HCEC 1CT (cell line): Measurements from ENCODE around the gene UTP11.
"Not testable (repeated sequence)": the region's sequence is repeated elsewhere in the genome, so short reads cannot be mapped to it uniquely, and the experiment has no call there.

Source experiments
- DNase-seq: peaks from one replicate; pipeline ENCODE4 v3.0.0-alpha.2; 2017

The UTP11 gene

DNA sequence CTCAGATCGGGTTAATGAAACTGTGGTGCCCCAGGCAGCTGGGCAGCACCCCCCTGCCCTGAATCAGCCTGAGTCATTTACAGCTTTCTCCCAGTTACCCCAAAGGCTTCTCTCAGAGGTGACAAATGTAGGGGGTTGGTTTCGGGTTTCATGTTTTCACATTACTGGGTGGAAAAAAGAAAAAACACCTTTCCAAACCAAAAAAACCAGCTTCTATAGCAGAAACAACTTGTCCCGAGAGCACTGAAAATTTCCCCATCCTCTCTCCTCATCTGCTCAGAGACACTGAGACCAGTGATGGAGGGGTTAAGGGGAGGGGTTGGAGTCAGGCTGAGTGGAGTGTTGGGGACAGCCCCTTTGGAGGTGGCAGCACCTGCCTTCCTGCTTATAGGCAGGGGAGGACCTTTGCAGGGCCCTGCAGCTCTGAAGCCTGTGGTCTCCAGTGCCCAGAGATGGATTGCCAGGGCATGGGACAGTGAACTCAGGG lies 15.6 kb downstream of the UTP11 start:
- DNase-seq = peak; percentile 42

DNA sequence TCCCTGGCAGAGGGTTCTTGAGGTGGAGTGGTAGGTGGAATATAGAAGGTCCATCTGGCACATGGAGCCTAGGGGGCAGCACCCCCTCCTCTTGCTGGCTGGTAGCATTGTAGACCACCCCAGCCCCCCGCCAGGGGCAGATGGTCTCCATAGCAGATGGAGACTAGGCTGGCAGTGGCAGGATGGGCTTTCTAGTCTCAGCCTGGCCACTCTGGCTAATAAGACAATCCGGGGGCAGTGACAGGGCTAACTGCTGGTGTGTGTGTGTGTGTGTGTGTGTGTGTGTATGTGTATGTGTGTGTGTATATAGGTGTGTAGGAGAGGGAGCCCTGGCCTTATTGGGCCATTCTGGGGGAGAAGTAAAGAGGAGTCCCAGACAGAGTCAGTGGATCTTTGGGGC lies 16.1 kb downstream of the UTP11 start:
- DNase-seq = no peak

DNA sequence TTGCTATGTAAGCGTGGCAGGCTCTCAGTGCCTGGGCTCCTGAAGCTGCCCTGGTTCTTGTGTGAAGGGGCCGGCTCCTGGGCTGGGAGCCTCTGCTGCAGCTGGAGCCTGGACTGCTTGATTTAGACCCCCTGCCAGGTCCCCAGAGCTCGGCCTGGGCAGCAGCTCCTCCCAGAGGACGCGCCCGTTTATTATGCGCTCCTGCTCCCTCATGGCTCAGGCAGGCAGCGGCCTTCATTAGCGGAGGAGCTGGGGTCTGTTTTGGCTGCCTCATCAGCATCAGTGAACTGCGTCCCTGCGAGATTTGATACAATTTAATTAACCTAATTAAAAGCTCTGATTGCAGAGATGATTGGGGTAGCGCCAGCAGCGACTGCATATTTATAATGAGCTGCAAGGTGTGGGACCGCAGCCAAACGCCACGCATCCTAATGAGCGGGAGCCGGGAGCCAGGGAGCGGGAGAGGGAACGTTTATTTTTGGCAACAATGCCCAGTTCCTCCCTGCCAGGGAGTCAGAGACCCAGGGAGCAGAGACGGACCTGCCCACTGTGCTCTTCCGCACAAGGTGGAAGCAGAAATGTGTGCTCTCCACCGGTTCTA lies 16.6 kb downstream of the UTP11 start:
- no peak for DNase-seq

DNA sequence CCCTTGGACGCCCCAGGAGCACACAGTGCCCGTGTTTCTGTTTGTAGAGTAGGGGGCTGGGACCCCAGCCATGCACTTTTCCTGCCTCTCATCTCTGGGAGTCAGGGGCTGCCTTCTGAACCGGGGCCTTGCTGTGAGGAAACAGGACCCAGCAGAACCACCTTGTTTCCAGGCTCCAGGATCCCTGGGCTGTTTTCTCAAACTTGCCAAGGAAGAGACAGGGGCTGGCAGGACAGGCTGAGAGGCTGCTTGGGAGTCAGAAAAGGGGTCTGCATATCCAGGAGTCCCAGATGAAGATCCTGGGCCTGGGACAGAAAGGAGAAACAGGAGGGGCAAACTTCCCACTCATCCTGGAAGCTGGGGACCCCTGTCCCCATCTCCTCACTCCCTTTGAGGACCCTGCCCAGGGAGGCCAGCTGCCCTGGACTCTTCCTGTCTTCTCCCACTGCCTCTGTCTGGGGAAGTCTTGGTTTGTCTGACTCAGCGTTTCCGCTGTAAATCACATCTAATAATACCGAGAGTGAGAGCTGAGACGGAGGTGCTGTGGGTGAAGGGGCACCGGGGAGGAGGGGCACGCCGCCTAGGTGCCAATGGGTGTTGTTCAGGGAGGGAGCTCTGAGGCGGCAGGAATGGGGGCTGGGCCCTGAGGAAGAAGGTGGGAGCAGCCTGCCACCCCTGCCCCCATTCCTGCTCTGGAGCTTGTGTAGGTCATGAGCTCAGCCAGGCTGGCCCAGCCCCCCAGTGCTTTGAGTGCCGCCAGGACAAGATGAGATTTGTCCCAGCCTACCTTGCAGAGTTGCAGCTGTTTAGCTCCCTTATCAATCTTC lies 17.4 kb downstream of the UTP11 start:
- peak; percentile 68 for DNase-seq

DNA sequence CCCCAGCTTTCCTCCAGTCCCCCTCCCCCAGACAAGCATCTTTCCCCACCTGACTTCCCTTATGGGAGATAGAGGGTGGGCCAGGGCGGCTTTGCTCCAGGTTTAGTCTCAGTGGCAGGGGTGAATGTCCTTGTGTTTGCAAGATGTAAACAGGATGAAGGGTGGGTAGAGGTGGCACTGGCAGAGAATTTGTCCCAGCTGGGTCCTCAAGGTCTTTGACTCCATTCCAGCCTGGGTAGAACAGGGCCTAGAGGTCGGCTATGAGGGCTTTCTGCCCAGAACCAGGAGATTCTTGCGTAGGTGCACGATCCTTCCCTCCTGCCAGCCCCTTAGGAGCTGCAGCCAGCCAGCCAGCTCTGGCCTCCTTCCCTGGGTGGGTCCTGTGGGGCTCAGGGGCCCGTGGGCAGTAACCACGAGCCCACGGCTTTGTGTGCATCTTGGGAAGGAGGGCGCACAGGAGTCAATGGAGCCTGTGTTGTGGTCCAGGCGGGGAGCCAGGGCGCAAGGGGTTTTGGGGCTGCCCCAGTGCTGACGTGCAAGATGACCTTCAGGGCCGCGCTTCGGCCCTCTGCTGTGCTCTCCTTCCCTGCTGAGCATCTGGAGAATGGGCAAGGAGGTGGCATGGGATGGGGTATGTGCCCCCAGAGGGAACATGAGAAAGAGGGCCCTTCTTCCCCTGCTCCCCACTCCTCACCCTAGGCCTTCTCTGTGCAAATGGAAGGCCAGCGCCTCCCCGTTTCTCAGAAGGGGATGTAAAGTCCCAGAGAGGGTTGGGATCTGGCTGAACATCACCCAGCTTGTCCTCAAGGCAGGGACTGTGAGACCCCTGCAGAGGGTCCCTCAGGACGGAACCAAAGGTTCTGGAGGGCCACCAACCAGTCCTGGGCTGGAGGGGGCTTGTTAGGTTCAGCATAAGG lies 18.3 kb downstream of the UTP11 start:
- no peak for DNase-seq

DNA sequence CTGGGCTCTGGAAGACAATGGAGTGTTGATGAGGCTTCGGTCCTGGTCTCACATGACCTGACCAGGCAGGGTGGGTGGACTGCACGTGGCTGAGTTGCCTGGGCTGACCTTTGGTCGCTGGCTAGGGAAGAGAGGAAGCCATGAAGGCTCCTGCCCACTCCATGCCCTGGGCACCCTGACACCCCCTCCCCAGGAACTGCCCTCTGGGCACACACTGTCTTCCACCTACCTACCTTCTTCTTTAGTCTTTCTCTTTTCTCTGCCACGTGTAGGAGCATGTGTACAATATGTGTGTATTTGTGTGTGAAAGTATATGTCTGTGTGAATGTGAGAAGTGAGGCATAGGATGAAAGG lies 19.0 kb downstream of the UTP11 start:
- no peak for DNase-seq

DNA sequence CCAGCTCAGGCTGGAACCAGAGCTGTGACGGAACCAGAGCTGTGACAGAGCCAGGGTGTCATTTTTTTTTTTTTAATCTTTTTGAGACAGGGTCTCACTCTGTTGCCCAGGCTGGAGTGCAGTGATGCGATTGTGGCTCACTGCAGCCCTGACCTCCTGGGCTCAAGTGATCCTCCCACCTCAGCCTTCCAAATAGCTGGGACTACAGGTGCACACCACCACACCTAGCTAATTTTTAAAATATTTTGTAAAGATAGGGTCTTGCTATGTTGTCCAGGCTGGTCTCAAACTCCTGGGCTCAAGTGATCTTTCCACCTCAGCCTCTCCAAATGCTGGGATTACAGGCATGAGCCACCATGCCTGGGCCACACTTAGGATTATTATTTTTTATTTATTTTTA lies 20.5 kb downstream of the UTP11 start:
- not testable (repeated sequence) for DNase-seq

DNA sequence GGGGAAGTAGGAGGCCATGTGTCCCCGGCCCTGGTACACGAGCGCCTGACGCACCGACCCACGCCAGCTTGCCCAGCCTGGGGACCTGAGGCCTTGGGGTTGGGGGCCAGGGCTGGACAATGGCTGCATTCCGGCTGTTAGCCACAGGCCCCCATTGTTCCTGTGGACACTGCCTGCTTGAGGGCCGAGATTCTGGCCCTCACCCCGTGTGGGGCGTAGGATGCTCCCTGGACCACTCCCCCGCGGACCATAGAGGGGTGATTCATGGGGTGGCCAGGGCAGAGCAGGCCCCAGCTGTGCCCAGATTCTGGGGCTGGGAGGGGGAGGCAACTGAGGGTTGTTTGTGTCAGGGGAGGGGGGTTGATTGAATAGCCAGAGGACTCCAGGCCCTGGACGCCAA lies 22.3 kb downstream of the UTP11 start:
- no peak for DNase-seq

DNA sequence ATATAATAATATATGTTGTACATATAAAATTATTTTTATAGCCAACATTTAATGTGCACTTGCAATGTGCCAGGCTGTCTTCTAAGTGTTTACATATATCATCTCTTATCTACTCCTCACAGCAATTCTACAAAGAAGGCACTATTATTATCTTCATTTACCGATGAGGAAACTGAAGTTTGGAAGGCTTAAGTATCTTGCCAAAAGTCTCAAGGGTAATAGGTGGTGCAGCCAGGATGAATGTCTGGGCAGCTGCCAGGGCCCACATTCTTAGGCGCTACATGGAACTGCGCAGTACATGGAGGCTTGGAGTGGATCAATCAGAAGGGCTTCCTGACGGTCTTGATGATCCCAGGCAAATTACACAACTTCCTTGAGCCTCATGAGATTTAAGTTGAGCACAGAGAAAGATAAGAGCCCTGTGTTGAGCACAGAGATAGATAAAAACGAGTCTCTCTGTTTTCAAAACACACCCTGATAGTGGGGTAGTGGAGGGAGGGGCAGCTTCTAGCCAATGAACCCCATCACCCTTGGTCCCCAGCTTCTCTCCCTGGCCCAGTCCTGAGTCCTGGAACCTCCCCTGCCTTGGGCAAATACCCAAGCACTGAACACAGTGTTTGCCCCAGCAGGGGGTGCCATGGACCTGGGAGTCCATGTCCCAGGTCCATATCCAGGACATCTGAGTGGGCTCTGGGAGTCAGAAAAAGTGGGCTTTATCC lies 24.8 kb downstream of the UTP11 start:
- no peak for DNase-seq

DNA sequence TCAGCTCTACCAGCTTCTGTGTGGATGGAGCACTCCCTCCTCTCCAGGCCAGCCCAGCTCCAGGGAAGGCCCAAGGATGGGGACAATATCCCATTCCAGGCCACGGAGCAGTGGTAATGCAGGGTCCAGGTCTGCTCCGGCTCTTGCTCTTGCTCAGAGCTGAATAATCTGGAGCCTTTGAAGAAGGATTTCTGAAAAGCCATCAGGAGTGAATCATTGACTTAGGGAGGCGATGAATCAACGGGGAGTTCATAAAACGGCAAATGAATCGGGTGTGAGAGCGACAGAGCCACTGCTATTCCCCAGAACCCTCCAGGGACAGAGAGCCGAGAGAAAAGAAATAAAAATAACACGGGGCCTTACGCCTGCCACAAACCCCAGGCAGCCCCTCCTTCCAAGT lies 26.3 kb downstream of the UTP11 start:
- DNase-seq = peak; percentile 71

DNA sequence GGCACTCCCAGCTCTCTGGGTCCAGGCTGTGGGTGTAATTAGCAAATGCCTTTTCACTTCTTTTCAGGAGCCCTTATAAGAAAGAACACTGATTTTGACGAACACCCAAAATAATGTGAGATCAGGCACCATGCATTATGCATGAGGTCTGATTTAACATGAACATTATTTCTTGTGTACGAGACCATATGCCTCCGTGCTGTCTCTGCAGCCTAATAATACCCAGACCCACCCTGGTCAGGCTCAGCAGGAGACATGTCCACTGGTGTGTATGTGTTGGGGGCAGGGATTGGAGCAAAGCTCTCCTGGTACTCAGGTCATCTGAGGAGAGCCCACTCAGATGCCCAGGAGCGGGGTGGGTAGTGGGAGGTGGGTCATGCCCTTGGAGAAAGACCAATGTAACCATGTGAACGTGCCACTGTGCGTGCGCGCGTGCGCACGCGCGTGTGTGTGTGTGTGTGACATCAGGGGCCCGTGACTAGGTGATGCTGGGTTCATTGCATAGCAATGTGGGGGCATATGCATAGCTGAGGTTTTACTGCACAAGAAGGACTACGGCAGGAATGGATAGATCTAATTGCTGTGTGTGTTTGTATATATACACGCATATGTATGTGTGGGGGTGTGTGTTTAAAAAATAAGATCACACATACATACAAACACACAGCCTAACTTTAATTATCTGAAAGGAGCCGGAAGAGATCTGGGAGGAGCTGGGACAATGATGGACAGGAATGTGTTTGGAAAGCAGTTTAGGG lies 27.0 kb downstream of the UTP11 start:
- no peak for DNase-seq

DNA sequence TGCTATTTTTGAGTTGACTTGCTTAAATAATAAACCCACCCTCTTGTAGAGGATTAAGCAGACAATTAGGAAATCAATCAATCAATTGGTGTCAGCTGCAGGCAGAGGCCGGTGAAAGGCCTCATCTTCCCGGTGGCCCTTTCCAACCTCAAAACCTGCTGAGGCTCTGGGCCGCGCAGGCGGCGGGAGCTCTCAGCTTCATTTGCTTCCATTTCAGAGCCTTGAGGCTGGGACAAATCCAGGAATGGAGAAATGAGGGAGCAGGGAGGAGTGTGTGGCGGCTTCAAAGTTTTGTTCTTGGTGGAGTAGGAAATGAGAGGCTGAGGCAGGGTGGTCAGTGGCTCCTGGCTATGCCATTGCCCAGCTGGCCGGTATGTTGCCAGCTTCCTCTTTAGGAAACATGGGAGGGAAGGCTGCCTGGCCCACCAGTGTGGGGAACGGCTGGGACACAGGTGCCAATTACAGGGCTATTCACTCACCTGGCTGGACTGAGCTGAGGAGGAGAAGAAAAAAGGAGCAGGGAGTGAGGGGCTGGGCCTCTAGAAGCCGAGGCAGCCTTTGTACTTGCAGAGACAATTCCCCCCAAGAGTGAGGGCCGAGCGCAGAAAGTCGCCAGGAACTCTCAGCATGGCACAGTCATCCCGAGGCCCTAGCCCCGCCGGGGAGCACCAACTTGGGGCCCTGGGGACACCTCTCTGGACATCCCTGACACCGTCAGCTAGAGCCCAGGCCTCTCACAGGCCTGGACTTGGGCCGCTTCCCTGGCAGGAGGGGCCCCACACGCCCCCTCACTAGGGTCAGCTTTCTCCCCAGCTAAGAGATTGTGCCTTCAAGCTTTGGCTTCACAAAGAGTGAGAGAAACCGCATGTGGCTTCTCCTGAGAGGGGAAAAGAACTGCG lies 29.7 kb downstream of the UTP11 start:
- DNase-seq = no peak

DNA sequence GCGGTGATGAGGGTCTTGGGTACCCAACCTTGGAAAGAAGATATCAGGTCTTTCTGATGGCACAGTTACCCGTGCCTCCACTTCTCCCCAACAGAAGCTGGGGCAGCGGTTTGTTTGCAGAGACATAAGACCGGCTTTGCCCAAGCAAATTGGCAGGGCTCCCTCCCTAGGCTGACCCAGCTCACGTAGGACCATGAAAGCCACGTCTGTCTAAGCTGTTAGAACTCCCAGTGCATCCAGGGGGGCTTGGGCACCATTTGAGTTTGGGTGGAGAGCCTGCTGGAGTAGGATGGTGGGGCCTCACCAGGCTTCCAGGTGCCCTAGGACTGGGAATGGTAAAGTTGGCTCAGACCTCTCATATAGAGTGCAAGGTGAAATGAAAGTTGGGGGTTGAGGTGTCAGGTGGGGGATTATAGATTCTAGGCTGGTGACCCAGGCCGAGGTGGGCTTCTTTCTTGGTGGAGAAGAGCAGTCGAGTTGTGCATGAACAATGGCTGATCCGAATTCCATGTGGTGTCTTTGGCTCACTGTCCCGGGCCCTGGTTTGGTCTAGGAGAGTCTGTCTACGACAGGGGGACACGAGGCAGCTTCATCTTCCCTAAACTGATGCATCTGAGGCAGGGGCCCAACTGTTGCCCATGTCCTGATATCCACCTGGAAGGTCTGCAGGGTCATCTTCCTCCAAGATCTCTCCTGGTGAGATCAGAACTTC lies 30.7 kb downstream of the UTP11 start:
- no peak for DNase-seq

DNA sequence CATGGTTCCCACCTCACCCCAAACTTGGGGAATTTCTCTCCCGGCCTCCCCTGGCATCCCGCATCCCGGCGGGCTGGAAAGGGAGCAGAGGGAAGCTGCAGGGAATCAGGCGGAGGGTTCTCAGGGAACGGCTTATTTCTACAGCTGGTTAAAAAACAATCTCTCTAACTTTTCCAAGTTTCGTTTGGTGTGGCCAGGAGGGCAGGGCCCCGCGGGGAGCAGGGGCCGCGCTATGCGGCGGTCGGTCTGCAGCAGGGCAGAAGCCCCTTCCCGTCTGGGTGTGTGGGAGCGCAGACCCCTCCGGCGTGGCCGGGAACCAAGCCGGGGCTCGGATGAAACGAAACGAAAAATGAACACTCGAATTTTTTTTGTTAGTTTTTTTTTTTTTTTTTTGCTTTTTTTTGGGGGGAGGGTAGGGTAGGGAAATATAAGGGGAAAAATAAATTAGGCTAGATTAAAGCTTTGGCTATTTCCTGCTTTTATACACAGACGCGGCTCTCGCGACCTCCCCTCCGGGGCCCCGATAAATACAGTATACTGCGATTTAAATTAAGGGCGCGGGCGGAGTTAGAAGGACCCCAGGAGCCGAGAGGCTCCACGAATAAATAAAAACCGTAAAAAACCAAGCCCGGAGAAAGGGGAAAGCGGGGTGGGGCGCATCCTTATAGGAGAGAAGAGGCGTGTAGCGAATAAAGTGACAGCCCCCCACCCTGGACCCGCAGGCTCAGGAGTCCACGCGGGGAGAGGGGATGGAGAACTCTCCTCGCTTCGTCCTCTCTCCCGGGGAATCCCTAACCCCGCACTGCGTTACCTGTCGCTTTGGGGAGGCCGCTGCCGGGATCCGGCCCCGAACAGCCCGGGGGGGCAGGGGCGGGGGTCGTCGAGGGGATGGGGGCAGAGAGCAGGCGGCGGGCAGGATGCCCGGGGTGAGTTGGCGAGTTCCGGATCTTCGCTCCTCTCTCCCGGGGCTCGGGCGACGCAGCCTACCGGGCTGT lies 32.0 kb downstream of the UTP11 start:
- DNase-seq = no peak

DNA sequence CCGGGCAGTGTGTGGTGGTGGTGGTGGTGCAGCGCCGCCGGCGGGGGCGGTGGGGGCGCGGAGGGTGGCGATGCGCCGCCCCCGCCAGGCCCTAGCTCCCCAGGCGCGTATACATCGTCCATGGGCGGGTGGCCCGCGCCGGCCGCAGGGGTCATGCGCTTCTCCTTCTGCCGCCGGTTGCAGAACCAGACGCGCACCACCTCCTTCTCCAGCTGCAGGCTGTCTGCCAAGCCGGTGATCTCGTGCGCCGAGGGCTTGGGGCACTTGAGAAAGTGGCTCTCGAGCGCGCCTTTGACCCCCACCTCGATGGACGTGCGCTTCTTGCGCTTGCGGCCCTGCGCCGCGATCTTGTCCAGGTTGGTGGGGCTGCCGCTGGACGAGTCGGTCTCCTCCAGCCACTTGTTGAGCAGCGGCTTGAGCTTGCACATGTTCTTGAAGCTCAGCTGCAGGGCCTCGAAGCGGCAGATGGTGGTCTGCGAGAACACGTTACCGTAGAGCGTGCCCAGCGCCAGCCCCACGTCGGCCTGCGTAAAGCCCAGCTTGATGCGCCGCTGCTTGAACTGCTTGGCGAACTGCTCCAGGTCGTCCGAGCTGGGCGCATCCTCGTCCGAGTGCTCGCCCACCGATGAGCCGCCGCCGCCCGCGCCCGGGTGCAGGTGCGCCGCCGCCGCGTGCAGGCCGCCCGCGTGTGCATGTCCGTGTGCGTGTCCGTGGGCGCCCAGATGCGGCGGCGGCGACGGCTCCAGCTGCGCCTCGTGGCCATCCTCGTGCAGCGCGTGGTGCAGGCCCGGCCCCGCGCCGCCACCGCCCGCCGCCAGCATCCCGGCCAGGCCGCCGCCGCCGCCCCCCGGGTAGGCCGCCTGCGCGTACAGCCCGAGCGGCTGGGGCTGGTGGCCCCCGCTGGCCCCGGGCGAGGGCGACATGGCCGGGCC lies 33.1 kb downstream of the UTP11 start:
- DNase-seq = no peak

DNA sequence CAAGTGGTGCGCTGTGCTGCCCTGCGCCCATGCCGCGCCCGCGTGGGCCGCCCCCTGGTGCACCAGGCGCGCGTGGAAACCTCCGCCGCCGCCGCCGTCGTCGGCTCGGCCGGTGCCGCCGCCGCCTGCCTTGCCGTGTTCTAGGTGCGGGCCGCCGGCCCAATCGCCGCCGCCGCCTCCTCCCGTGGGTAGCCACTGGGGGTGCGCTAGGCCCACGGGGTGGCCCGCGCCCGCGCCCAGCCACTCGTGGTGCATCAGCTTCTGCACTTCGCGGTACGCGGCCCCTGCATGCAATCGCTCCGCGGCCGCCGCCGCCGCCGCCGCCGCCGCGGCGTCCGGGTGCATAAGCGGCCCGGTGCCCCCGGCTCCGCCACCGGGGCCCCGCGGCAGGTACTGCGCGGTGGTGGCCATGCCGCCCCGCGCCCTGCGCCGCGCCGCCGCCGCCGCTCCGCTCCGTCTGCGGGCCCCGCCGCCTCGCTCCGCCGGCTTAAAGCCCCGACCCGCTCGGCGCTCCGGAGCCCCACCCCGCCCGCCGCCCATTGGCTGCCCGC lies 33.9 kb downstream of the UTP11 start, which contains the start of gene POU3F1:
TSS of gene POU3F1 (minus strand) at position 461 of the 551 bp plus-strand sequence. CDS start at position 411, 50 bp downstream.
- DNase-seq = no peak

DNA sequence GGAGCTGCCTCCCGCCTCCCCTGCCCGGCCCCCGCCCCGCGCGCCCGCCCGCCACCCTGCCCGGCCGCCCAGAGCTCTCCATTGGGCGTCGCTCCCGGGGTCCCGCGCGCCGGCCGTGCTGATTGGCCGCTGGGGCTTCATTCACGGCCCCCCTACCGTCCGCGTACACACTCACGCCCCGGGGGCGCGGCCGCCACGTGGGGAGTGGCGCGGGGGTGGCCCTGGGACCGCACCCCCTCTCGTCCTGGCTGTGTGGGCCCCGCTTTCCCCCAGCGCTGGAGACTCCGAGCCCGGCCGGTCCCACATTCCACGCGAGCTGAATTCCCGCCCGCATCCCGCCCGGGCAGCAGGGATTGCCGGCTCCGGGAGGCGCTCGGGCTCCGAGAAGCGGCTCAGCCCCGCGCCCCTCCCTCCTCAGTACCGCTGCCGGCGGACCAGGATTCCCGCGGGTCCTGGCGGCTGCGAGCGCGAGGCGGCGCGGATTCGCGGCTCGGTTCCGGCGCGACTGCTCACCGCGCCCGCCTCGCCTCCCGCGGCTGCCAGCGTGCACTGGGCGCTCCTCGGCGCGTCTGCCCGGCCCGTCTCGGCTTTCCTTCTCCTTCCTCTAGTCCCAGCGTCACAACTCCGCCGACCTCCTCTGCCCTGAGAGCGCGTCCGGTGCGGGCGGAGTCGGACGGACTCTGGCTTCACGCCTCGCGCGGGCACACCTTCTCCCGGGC lies 34.5 kb downstream of the UTP11 start:
- peak; percentile 62 for DNase-seq
